Smooth muscle cell (in vitro differentiated cells): Measurements from ENCODE around the gene KIFC3. TPM values are rescaled to one million over a fixed set of nuclear protein-coding genes. Genes with fewer than 3 reads are reported as not detected.

Source experiments
- DNase-seq: peaks from one replicate; lab custom pipeline; 2025; ENCODE audit not compliant: unreplicated experiment; lab: John Stamatoyannopoulos, UW
- H2AFZ ChIP-seq: fragments of 200-600 bp; sonication (generic); 2 replicates; pipeline ENCODE4 v1.6.0; 2016; ENCODE audit warnings: antibody characterized with exemption, low read depth, mild to moderate bottlenecking
- H3F3A ChIP-seq: fragments of 200-600 bp; sonication (generic); 2 replicates; pipeline ENCODE4 v1.6.0; 2017; ENCODE audit warnings: antibody characterized with exemption, low read depth
- H3K27ac ChIP-seq: fragments of 200-600 bp; sonication (generic); 2 replicates; pipeline ENCODE4 v1.5.1; 2016; ENCODE audit warnings: low read depth, mild to moderate bottlenecking
- H3K27me3 ChIP-seq: fragments of 200-600 bp; sonication (generic); 2 replicates; pipeline ENCODE4 v1.6.1; 2016; ENCODE audit warnings: low read depth, mild to moderate bottlenecking
- H3K36me3 ChIP-seq: fragments of 200-600 bp; sonication (generic); 2 replicates; pipeline ENCODE4 v1.5.1; 2016; ENCODE audit warnings: low read depth
- H3K4me1 ChIP-seq: fragments of 200-600 bp; sonication (generic); 2 replicates; pipeline ENCODE4 v1.5.1; 2016; ENCODE audit warnings: low read depth
- H3K4me2 ChIP-seq: fragments of 200-600 bp; sonication (generic); 2 replicates; pipeline ENCODE4 v1.6.0; 2016; ENCODE audit warnings: mild to moderate bottlenecking
- H3K4me3 ChIP-seq: fragments of 200-600 bp; sonication (generic); 2 replicates; pipeline ENCODE4 v1.5.1; 2016; ENCODE audit warnings: mild to moderate bottlenecking
- H3K79me2 ChIP-seq: fragments of 200-600 bp; sonication (generic); 2 replicates; pipeline ENCODE4 v1.6.0; 2016; ENCODE audit warnings: low read depth, mild to moderate bottlenecking
- H3K9ac ChIP-seq: fragments of 200-600 bp; sonication (generic); 2 replicates; pipeline ENCODE4 v1.6.0; 2016; ENCODE audit warnings: low read depth
- H3K9me3 ChIP-seq: fragments of 200-600 bp; sonication (generic); replicated peaks from 2 replicates; pipeline ENCODE4 v1.5.1; 2016; ENCODE audit warnings: low read depth
- H4K20me1 ChIP-seq: fragments of 200-600 bp; sonication (generic); 2 replicates; pipeline ENCODE4 v1.6.0; 2016; ENCODE audit warnings: low read depth
- CTCF ChIP-seq: fragments of 200-600 bp; sonication (generic); IDR thresholded peaks from 2 replicates; pipeline ENCODE4 v1.5.1; 2017; ENCODE audit warnings: borderline replicate concordance, mild to moderate bottlenecking, antibody characterized with exemption; ENCODE audit not compliant: insufficient read depth, poor library complexity, severe bottlenecking
- WGBS: methylation state at CpG from one replicate; pipeline ENCODE4 v1.1.7; 2016; ENCODE audit warnings: low lambda C conversion rate; 5-methylcytosine and 5-hydroxymethylcytosine counted together
- polyA plus RNA-seq: library from polyadenylated mRNA; unstranded; fragments of >200 nt; fragmentation: Nextera tagmentation; extraction: Ambion mirVana; gene quantifications from 2 replicates; pipeline ENCODE4 v1.2.1, GENCODE V29; 2016
- total RNA-seq: library from RNA; depleted of rRNA; stranded (reverse); fragments of >200 nt; gene quantifications from 2 replicates; pipeline ENCODE4 v1.2.3, GENCODE V29; 2014

KIFC3 gene
- total and polyA plus RNA-seq, 2 experiments from 2014 or later, result 30.6 to 50.2 TPM

GRCh38 chr16:57773655-57774295, 28.5 kb downstream of the KIFC3 start:
- H3K9me3 ChIP-seq, result no peaks in the 10 kb centered on the region
- H3K27ac ChIP-seq, result no peak overlapping the region
- no peaks in the 10 kb centered on the region for H3F3A ChIP-seq
- no peak overlapping the region for H3K4me3 ChIP-seq
- WGBS, result 90% methylated on average over 11 of the region's 11 CpGs
- peaks cover 3% of the 10 kb centered on the region for H3K4me1 ChIP-seq
- no peak for TF ChIP-seq CTCF
- H4K20me1 ChIP-seq, result peaks cover 37% of the 10 kb centered on the region
- H3K79me2 ChIP-seq, result no peaks in the 10 kb centered on the region
- no peak overlapping the region for H2AFZ ChIP-seq
- H3K27me3 ChIP-seq, result no peaks in the 10 kb centered on the region
- H3K4me2 ChIP-seq, result no peak overlapping the region
- DNase-seq, result no peak
- no peaks in the 10 kb centered on the region for H3K36me3 ChIP-seq
- no peak overlapping the region for H3K9ac ChIP-seq

- Histone ChIP-seq H3K27me3 (no peaks in the 10 kb centered on the region), H3K9me3 (no peaks in the 10 kb centered on the region), H3K79me2 (no peaks in the 10 kb centered on the region), H3K27ac (no peak overlapping the region), H3K4me1 (peaks cover 3% of the 10 kb centered on the region), H4K20me1 (peaks cover 29% of the 10 kb centered on the region), H3K9ac (no peak overlapping the region), H3F3A (no peaks in the 10 kb centered on the region), H2AFZ (no peak overlapping the region), H3K36me3 (no peaks in the 10 kb centered on the region), H3K4me3 (no peak overlapping the region), H3K4me2 (no peak overlapping the region)
- DNase-seq, result no peak
- TF ChIP-seq CTCF, result no peak
- 89% methylated on average over 11 of the region's 11 CpGs for WGBS
Measured at GRCh38 chr16:57773019-57773418, 29.3 kb downstream of the KIFC3 start.

- H3F3A ChIP-seq, result no peaks in the 10 kb centered on the region
- 95% methylated on average over 26 of the region's 26 CpGs for WGBS
- no peak overlapping the region for H2AFZ ChIP-seq
- no peak overlapping the region for H3K4me3 ChIP-seq
- no peak overlapping the region for H3K4me2 ChIP-seq
- no peaks in the 10 kb centered on the region for H3K27me3 ChIP-seq
- no peak for DNase-seq
- no peaks in the 10 kb centered on the region for H3K9me3 ChIP-seq
- H3K4me1 ChIP-seq, result peaks cover 3% of the 10 kb centered on the region
- H3K36me3 ChIP-seq, result no peaks in the 10 kb centered on the region
- H4K20me1 ChIP-seq, result peaks cover 16% of the 10 kb centered on the region
- H3K27ac ChIP-seq, result no peak overlapping the region
- no peaks in the 10 kb centered on the region for H3K79me2 ChIP-seq
- H3K9ac ChIP-seq, result no peak overlapping the region
- no peak for TF ChIP-seq CTCF
Measured at GRCh38 chr16:57771141-57771785, 31.0 kb downstream of the KIFC3 start.

GRCh38 chr16:57770361-57770760, 31.9 kb downstream of the KIFC3 start:
- H3K9ac ChIP-seq, result no peak overlapping the region
- no peak overlapping the region for H2AFZ ChIP-seq
- H3F3A ChIP-seq, result no peaks in the 10 kb centered on the region
- no peaks in the 10 kb centered on the region for H3K9me3 ChIP-seq
- no peak overlapping the region for H3K27ac ChIP-seq
- no peak overlapping the region for H3K4me2 ChIP-seq
- TF ChIP-seq CTCF, result no peak
- peaks cover 3% of the 10 kb centered on the region for H3K4me1 ChIP-seq
- no peaks in the 10 kb centered on the region for H3K27me3 ChIP-seq
- H3K36me3 ChIP-seq, result no peaks in the 10 kb centered on the region
- peaks cover 12% of the 10 kb centered on the region for H4K20me1 ChIP-seq
- no peak overlapping the region for H3K4me3 ChIP-seq
- H3K79me2 ChIP-seq, result no peaks in the 10 kb centered on the region
- WGBS, result 98% methylated on average over 15 of the region's 15 CpGs
- no peak for DNase-seq
